B cell (primary cell): ENCODE measurements around the gene DNAI1.

ENCODE experiments used
- CTCF ChIP-seq: fragments of 200-600 bp; IDR thresholded peaks from one replicate; pipeline ENCODE4 v1.8.0; 2022; ENCODE audit warnings: antibody characterized with exemption, mild to moderate bottlenecking
- EZH2 ChIP-seq: IDR thresholded peaks from 2 replicates; pipeline ENCODE4 v1.6.1; 2012; ENCODE audit warnings: borderline replicate concordance, low read depth, mild to moderate bottlenecking, moderate library complexity, low read length; ENCODE audit not compliant: insufficient read depth, poor library complexity, severe bottlenecking

DNA sequence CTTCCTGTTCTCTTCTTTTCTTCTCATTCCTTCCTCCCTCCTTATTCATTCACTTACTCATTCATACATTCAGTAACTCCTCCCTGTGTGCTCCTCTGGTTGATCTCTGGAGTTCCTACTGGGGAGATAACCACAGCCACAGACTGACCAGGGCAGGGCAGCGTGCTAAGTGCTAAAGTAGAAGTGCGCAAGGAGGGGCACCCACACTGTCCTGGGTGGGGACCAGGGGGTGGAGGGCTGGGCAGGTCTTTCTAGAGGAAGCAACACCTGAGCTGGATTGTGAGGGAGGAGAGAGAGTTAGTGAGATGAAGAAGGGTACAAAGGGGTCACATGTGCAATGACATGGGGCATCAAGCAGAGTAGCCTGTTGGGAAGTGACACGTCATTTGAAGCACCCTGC, 50.3 kb downstream of the DNAI1 start:
- TF ChIP-seq CTCF (no peak), EZH2 (no peak)
